IPS-18c (cell line): ENCODE results near the gene NRN1L.
"Not testable (repeated sequence)": the region's sequence is repeated elsewhere in the genome, so short reads cannot be mapped to it uniquely, and the experiment has no call there.

Source experiments
- H3K4me3 ChIP-seq: 2 replicates; pipeline ENCODE4 v1.7.0; 2013; ENCODE audit warnings: low read depth, mild to moderate bottlenecking, low read length, moderate library complexity; ENCODE audit not compliant: insufficient read depth
- H3K9me3 ChIP-seq: one replicate; pipeline ENCODE4 v1.6.1; 2013; ENCODE audit warnings: mild to moderate bottlenecking, low read length, moderate library complexity; ENCODE audit not compliant: control insufficient read depth, insufficient read depth

NRN1L gene

DNA sequence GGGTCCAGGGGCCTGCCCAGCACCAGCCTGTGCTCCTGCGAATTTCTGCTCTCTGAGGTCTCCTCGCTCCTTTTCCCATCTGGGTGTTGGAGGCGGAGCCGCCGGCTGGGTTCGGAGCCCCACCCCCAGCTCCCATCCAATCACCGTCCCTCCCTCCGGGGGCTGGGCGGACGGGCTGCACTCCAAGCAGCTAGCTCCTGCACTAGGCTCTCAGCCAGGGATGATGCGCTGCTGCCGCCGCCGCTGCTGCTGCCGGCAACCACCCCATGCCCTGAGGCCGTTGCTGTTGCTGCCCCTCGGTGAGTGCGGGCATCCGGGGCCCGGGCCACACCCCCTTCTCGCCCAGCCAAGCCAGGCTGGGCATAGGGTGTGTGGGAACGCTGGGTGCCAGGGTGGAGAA lies at the start of gene NRN1L:
Gene NRN1L, plus strand, starts transcription at position 202 of the 400 bp plus-strand sequence. Its CDS starts 19 bp downstream, at position 221.
- Histone ChIP-seq H3K4me3 (peak within 1 kb of the TSS; percentile 28), H3K9me3 (no peaks in the 10 kb centered on the region)

GRCh38 chr16:67837190-67837589 lies 47.5 kb upstream of the NRN1L start:
- H3K4me3 ChIP-seq = not testable (repeated sequence)

GRCh38 chr16:67837811-67838210 lies 46.9 kb upstream of the NRN1L start:
- Histone ChIP-seq H3K9me3 (no peaks in the 10 kb centered on the region), H3K4me3 (no peak overlapping the region)

More at GRCh38 chr16:67837190-67837589, 47.5 kb upstream of the NRN1L start:
- not testable (repeated sequence) for H3K9me3 ChIP-seq

DNA sequence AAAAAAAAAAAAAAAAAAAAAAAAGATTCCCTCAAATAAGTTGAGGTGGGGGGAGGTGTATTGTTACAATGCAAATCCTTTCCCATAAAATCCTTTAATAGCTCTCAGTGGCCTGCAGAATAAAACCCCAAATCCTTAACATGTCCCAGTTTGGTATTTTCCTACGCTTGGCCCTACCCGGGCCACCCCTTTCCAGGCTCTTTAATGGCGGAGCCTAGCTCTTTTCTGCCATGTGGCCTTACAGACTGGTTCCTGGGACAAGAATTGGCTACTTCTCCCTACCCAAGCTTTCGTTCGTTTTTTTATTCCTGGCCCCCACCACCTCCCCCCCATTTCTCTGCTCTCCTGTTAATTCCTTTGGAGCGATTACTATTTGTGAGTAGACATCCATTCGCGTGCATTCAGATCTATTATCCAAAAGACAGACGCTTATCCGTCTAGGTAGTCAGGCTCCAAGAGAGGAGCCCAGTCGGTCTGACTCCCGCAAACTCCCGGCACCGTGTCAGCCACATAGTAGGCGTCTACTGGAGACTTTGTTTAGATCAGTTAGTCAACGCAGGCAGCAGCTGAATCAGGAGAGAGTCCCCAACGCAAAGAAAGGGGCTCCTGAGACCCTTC lies 43.4 kb upstream of the NRN1L start:
- Histone ChIP-seq H3K9me3 (no peaks in the 10 kb centered on the region), H3K4me3 (no peak overlapping the region; the same call in 1 of the 2 replicates)

GRCh38 chr16:67841816-67842508 lies 42.7 kb upstream of the NRN1L start, which contains the start of gene THAP11:
TSS of gene THAP11 (plus strand) at chr16:67842320. CDS start at chr16:67842555, 235 bp downstream.
- Histone ChIP-seq H3K4me3 (peak within 1 kb of the TSS; percentile 85), H3K9me3 (no peaks in the 10 kb centered on the region)

DNA sequence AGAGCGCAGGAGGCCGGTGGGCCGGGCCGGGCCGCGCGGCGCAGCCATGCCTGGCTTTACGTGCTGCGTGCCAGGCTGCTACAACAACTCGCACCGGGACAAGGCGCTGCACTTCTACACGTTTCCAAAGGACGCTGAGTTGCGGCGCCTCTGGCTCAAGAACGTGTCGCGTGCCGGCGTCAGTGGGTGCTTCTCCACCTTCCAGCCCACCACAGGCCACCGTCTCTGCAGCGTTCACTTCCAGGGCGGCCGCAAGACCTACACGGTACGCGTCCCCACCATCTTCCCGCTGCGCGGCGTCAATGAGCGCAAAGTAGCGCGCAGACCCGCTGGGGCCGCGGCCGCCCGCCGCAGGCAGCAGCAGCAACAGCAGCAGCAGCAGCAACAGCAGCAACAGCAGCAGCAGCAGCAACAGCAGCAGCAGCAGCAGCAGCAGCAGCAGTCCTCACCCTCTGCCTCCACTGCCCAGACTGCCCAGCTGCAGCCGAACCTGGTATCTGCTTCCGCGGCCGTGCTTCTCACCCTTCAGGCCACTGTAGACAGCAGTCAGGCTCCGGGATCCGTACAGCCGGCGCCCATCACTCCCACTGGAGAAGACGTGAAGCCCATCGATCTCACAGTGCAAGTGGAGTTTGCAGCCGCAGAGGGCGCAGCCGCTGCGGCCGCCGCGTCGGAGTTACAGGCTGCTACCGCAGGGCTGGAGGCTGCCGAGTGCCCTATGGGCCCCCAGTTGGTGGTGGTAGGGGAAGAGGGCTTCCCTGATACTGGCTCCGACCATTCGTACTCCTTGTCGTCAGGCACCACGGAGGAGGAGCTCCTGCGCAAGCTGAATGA lies 42.0 kb upstream of the NRN1L start:
- no peaks in the 10 kb centered on the region for H3K9me3 ChIP-seq
- peak overlapping the region; percentile 85 for H3K4me3 ChIP-seq

GRCh38 chr16:67843343-67843765 lies 41.3 kb upstream of the NRN1L start:
- peak overlapping the region; percentile 85 for H3K4me3 ChIP-seq
- H3K9me3 ChIP-seq = no peaks in the 10 kb centered on the region

DNA sequence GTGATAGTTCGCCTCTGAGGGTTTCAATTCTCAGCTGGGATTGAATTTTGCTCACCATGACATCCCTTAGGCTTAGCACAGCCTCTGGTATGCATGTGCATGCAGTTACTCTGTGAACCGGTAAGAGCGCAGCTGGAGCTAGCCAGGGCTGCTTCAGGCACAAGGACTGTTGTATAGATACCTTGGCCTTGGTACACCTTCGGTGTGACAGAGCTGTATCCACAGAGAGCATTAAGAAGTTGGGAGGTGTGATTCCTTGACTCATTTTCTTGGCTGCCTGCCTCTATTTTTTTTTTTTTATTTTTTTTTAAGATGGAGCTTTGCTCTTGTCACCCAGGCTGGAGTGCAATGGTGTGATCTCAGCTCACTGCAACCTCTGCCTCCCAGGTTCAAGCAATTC lies 40.2 kb upstream of the NRN1L start:
- peak overlapping the region; percentile 15; the same call in 1 of the 2 replicates for H3K4me3 ChIP-seq
- H3K9me3 ChIP-seq = no peaks in the 10 kb centered on the region

DNA sequence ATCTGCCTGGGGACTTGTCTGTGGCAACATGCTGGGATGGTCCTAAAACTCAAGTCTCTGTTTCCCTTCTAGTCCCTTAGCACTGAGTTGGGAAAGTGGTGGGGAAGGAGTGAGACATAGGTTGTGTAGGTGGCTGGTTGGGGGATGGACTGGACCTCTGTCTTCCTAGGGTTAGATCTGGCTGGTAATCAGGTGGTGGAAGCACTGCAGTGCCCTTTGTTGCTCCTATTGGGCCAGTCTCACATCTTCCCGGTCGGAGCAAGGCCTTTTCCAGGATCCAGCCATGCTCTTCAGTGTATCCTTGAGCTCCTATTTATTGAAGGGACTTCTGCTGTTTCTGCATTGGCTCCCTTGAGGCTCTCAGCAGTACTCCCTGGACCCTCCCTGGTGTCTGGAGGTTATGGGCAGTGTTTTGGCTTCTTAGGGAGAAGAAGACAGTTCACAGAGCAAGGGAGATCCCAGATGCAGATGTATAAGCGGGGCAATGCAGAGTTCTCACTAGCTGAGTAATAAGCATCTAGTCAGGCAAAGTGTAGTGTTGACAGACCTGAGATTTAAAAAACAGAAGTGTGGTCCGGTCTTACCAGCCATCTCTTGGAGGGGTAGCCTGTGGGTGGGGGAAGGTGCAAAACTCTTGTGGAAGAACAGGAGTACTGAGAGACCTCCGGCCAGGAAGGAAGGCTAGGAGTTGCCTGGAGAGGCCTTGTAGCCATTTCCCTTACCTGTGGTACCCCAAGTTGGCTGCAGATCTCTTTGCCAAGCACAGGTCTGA lies 39.2 kb upstream of the NRN1L start:
- peak overlapping the region; percentile 96 for H3K4me3 ChIP-seq
- no peaks in the 10 kb centered on the region for H3K9me3 ChIP-seq

GRCh38 chr16:67846063-67846319 lies 38.7 kb upstream of the NRN1L start:
- Histone ChIP-seq H3K9me3 (no peaks in the 10 kb centered on the region), H3K4me3 (peak overlapping the region; percentile 96)

GRCh38 chr16:67846320-67847063 lies 38.2 kb upstream of the NRN1L start, which contains the start of gene NUTF2:
TSS of gene NUTF2 (plus strand) at chr16:67846933. CDS start at chr16:67865131, 18,198 bp downstream.
- H3K4me3 ChIP-seq = peak within 1 kb of the TSS; percentile 96

GRCh38 chr16:67847064-67847861 lies 37.4 kb upstream of the NRN1L start, which contains the start of gene CENPT:
TSS of gene CENPT (minus strand) at chr16:67847693. CDS start at chr16:67833859, 13,834 bp downstream.
- H3K9me3 ChIP-seq = no peaks in the 10 kb centered on the region
- peak within 1 kb of the TSS; percentile 96 for H3K4me3 ChIP-seq

More at GRCh38 chr16:67846320-67847063, 38.2 kb upstream of the NRN1L start, which contains the start of gene NUTF2:
- no peaks in the 10 kb centered on the region for H3K9me3 ChIP-seq

DNA sequence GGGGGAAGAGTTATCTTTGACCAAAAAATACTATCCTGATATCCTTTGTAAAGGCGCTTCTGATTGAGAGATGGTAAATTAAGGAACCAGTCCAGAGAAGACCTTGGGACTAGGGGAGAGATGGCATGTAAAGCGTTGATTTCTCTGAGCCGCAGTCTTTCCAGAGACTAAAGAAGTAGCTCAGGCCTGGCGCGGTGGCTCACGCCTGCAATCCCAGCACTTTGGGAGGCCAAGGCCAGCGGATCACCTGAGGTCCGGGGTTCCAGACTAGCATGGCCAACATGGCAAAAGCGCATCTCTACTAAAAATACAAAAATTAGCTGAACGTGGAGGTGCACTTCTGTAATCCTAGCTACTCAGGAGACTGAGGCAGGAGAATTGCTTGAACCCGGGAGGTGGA lies 36.6 kb upstream of the NRN1L start:
- Histone ChIP-seq H3K4me3 (peak overlapping the region; percentile 96; the same call in 1 of the 2 replicates), H3K9me3 (no peaks in the 10 kb centered on the region)

- H3K4me3 ChIP-seq = no peak overlapping the region
- H3K9me3 ChIP-seq = no peaks in the 10 kb centered on the region
These were observed 31.0 kb upstream of the NRN1L start for GRCh38 chr16:67853670-67854069.

- no peaks in the 10 kb centered on the region for H3K9me3 ChIP-seq
- no peak overlapping the region for H3K4me3 ChIP-seq
These were observed 28.9 kb upstream of the NRN1L start for GRCh38 chr16:67855789-67856188.
